GM08714 (cell line): ENCODE results near the gene TSPAN1.
A peak's percentile ranks its signal among the peaks of the same experiment; 100 is the strongest.

Experiments used
- H3K4me3 ChIP-seq: fragments of 200-500 bp; sonication (Bioruptor generic); 2 replicates; pipeline ENCODE4 v1.5.1; 2014; ENCODE audit warnings: mild to moderate bottlenecking, low read length, inconsistent platforms
- ZNF274 ChIP-seq: IDR thresholded peaks from 2 replicates; pipeline ENCODE4 v1.6.1; 2012; ENCODE audit warnings: mild to moderate bottlenecking, low read depth, low read length

The TSPAN1 gene

GRCh38 chr1:46174448-46175231 is at the start of gene TSPAN1:
TSS of gene TSPAN1 (plus strand) at chr1:46175087. CDS start at chr1:46181108, 6,021 bp downstream.
- TF ChIP-seq ZNF274 = no peak
- no peak within 1 kb of the TSS for H3K4me3 ChIP-seq

GRCh38 chr1:46128344-46128743 is 46.5 kb upstream of the TSPAN1 start:
- no peak overlapping the region for H3K4me3 ChIP-seq
- TF ChIP-seq ZNF274 = no peak

GRCh38 chr1:46130121-46130520 is 44.8 kb upstream of the TSPAN1 start:
- H3K4me3 ChIP-seq = peak overlapping the region; percentile 97; the same call in 1 of the 2 replicates
- no peak for TF ChIP-seq ZNF274

GRCh38 chr1:46130606-46131005 is 44.3 kb upstream of the TSPAN1 start:
- no peak for TF ChIP-seq ZNF274
- peak overlapping the region; percentile 97; the same call in 1 of the 2 replicates for H3K4me3 ChIP-seq

GRCh38 chr1:46131093-46131492 is 43.8 kb upstream of the TSPAN1 start:
- peak overlapping the region; percentile 97; the same call in 1 of the 2 replicates for H3K4me3 ChIP-seq
- no peak for TF ChIP-seq ZNF274

GRCh38 chr1:46131712-46132528 is 43.0 kb upstream of the TSPAN1 start:
- TF ChIP-seq ZNF274 = no peak
- H3K4me3 ChIP-seq = peak overlapping the region; percentile 97

- H3K4me3 ChIP-seq = peak within 1 kb of the TSS; percentile 97
- TF ChIP-seq ZNF274 = no peak
These were observed 42.2 kb upstream of the TSPAN1 start, which contains the start of gene PIK3R3 for GRCh38 chr1:46132529-46133180. TSS of gene PIK3R3 (minus strand) at chr1:46132629. CDS start at chr1:46131952, 677 bp downstream.

- TF ChIP-seq ZNF274 = no peak
- H3K4me3 ChIP-seq = peak overlapping the region; percentile 77
These were observed 41.7 kb upstream of the TSPAN1 start for GRCh38 chr1:46133181-46133658.

- TF ChIP-seq ZNF274 = no peak
- H3K4me3 ChIP-seq = peak overlapping the region; percentile 77
These were observed 41.0 kb upstream of the TSPAN1 start for GRCh38 chr1:46133781-46134350.

- TF ChIP-seq ZNF274 = no peak
These were observed 40.1 kb upstream of the TSPAN1 start for GRCh38 chr1:46134660-46135331.

GRCh38 chr1:46136711-46137110 is 38.2 kb upstream of the TSPAN1 start:
- no peak for TF ChIP-seq ZNF274
- no peak overlapping the region for H3K4me3 ChIP-seq

More at GRCh38 chr1:46134660-46135331, 40.1 kb upstream of the TSPAN1 start:
- H3K4me3 ChIP-seq = no peak overlapping the region

GRCh38 chr1:46137916-46138315 is 37.0 kb upstream of the TSPAN1 start:
- no peak overlapping the region for H3K4me3 ChIP-seq
- no peak for TF ChIP-seq ZNF274

GRCh38 chr1:46148318-46148717 is 26.6 kb upstream of the TSPAN1 start:
- TF ChIP-seq ZNF274 = no peak
- H3K4me3 ChIP-seq = no peak overlapping the region
